Trophoblast cell (in vitro differentiated cells and primary cell): ENCODE data around the gene METTL15.
"Not testable (repeated sequence)": the region's sequence is repeated elsewhere in the genome, so short reads cannot be mapped to it uniquely, and the experiment has no call there.

Experiments
- DNase-seq, 2 donors: peaks; one replicate each; pipeline ENCODE4 v3.0.0-alpha.2; 2016
- H2AFZ ChIP-seq: 2 replicates; pipeline ENCODE4 v1.6.1; 2013; ENCODE audit warnings: low read length, moderate library complexity, mild to moderate bottlenecking; ENCODE audit not compliant: insufficient read depth, poor library complexity
- H2AK5ac ChIP-seq: 2 replicates; pipeline ENCODE4 v1.6.1; 2013; ENCODE audit warnings: mild to moderate bottlenecking, low read length
- H2BK120ac ChIP-seq: 2 replicates; pipeline ENCODE4 v1.6.1; 2013; ENCODE audit warnings: low read length, mild to moderate bottlenecking, moderate library complexity; ENCODE audit not compliant: insufficient read depth, poor library complexity
- H2BK12ac ChIP-seq: 2 replicates; pipeline ENCODE4 v1.6.1; 2013; ENCODE audit warnings: mild to moderate bottlenecking, low read length, moderate library complexity
- H2BK5ac ChIP-seq: 2 replicates; pipeline ENCODE4 v1.6.1; 2013; ENCODE audit warnings: low read length, low read depth, moderate library complexity, mild to moderate bottlenecking; ENCODE audit not compliant: poor library complexity
- H3K14ac ChIP-seq: 2 replicates; pipeline ENCODE4 v1.6.1; 2013; ENCODE audit warnings: mild to moderate bottlenecking, low read length
- H3K18ac ChIP-seq: 2 replicates; pipeline ENCODE4 v1.6.1; 2013; ENCODE audit warnings: mild to moderate bottlenecking, low read length
- H3K23ac ChIP-seq: 2 replicates; pipeline ENCODE4 v1.6.1; 2013; ENCODE audit warnings: low read length
- H3K27ac ChIP-seq: 2 replicates; pipeline ENCODE4 v1.5.1; 2013; ENCODE audit warnings: low read depth, mild to moderate bottlenecking, inconsistent platforms, low read length, moderate library complexity
- H3K27me3 ChIP-seq: 2 replicates; pipeline ENCODE4 v1.6.1; 2013; ENCODE audit warnings: inconsistent platforms, mild to moderate bottlenecking, low read length, moderate library complexity; ENCODE audit not compliant: insufficient read depth
- H3K36me3 ChIP-seq, 2 experiments: 1 replicate in 1 of 2; 2 replicates in 1 of 2; pipeline ENCODE4 v1.6.1; 2013; ENCODE audit warnings: low read length in 2 of 2, mild to moderate bottlenecking in 2 of 2, moderate library complexity in 1 of 2; ENCODE audit not compliant: insufficient read depth in 2 of 2, control insufficient read depth in 1 of 2
- H3K4ac ChIP-seq: 2 replicates; pipeline ENCODE4 v1.6.1; 2013; ENCODE audit warnings: low read depth, mild to moderate bottlenecking, low read length, moderate library complexity
- H3K4me1 ChIP-seq, 2 experiments: 1 replicate in 1 of 2; 2 replicates in 1 of 2; pipeline ENCODE4 v1.6.1; 2013; ENCODE audit warnings: low read length in 2 of 2, mild to moderate bottlenecking in 2 of 2, moderate library complexity in 1 of 2; ENCODE audit not compliant: insufficient read depth in 2 of 2, control insufficient read depth in 1 of 2
- H3K4me2 ChIP-seq: 2 replicates; pipeline ENCODE4 v1.6.1; 2013; ENCODE audit warnings: inconsistent platforms, mild to moderate bottlenecking, low read length, moderate library complexity
- H3K4me3 ChIP-seq: 2 replicates; pipeline ENCODE4 v1.5.1; 2013; ENCODE audit warnings: mild to moderate bottlenecking, low read depth, low read length, inconsistent platforms
- H3K79me1 ChIP-seq: one replicate; pipeline ENCODE4 v1.6.1; 2013; ENCODE audit warnings: low read length
- H3K79me2 ChIP-seq: 2 replicates; pipeline ENCODE4 v1.6.1; 2013; ENCODE audit warnings: low read length, mild to moderate bottlenecking; ENCODE audit not compliant: control insufficient read depth, insufficient read depth, poor library complexity
- H3K9ac ChIP-seq: 2 replicates; pipeline ENCODE4 v1.6.1; 2013; ENCODE audit warnings: mild to moderate bottlenecking, low read length
- H3K9me3 ChIP-seq: 2 replicates; pipeline ENCODE4 v1.6.1; 2013; ENCODE audit warnings: low read depth, mild to moderate bottlenecking, control low read depth, inconsistent platforms, low read length; ENCODE audit not compliant: insufficient read depth
- H4K12ac ChIP-seq: 2 replicates; pipeline ENCODE4 v1.6.1; 2013; ENCODE audit warnings: low read depth, mild to moderate bottlenecking, low read length, moderate library complexity
- H4K8ac ChIP-seq: 2 replicates; pipeline ENCODE4 v1.6.1; 2013; ENCODE audit warnings: low read depth, mild to moderate bottlenecking, low read length, moderate library complexity
- H4K91ac ChIP-seq: one replicate; pipeline ENCODE4 v1.6.1; 2013; ENCODE audit warnings: low read depth, mild to moderate bottlenecking, low read length, moderate library complexity
- WGBS: extraction: QIAGEN DNeasy Blood & Tissue Kit; methylation state at CpG from one replicate; pipeline ENCODE4 v1.1.7; 2013; ENCODE audit warnings: missing lambda C conversion rate; ENCODE audit not compliant: insufficient read length, insufficient coverage; ENCODE audit errors: extremely low coverage; 5-methylcytosine and 5-hydroxymethylcytosine counted together

The METTL15 gene

GRCh38 chr11:28083118-28083517, 25.1 kb upstream of the METTL15 start:
- H3K14ac ChIP-seq, result no peak overlapping the region
- H2AFZ ChIP-seq, result no peak overlapping the region
- H2AK5ac ChIP-seq, result no peak overlapping the region
- H3K4ac ChIP-seq, result no peak overlapping the region
- no peak overlapping the region for H3K23ac ChIP-seq
- no peak overlapping the region for H4K8ac ChIP-seq
- peaks cover 2 to 3% of the 10 kb centered on the region in 2 experiments for H3K36me3 ChIP-seq
- H3K9me3 ChIP-seq, result no peaks in the 10 kb centered on the region
- no peak overlapping the region for H3K4me2 ChIP-seq
- no peak overlapping the region for H4K12ac ChIP-seq
- H3K18ac ChIP-seq, result no peak overlapping the region
- DNase-seq, result no peak
- H3K79me2 ChIP-seq, result no peaks in the 10 kb centered on the region
- H2BK120ac ChIP-seq, result no peak overlapping the region
- no peaks in the 10 kb centered on the region for H3K79me1 ChIP-seq
- H3K27me3 ChIP-seq, result no peaks in the 10 kb centered on the region
- no peak overlapping the region for H2BK5ac ChIP-seq
- no peak overlapping the region for H3K9ac ChIP-seq
- no peaks in the 10 kb centered on the region for H3K4me1 ChIP-seq
- H3K27ac ChIP-seq, result no peak overlapping the region
- H4K91ac ChIP-seq, result no peak overlapping the region
- no peak overlapping the region for H2BK12ac ChIP-seq
- no CpG with 5 or more reads among the region's 1 CpG for WGBS
- H3K4me3 ChIP-seq, result no peak overlapping the region

- Histone ChIP-seq H3K23ac (no peak overlapping the region), H3K4ac (no peak overlapping the region), H4K91ac (no peak overlapping the region), H3K9me3 (no peaks in the 10 kb centered on the region), H2BK5ac (no peak overlapping the region), H3K79me1 (no peaks in the 10 kb centered on the region), H3K14ac (no peak overlapping the region), H2AFZ (no peak overlapping the region), H3K79me2 (no peaks in the 10 kb centered on the region), H3K18ac (no peak overlapping the region), H4K12ac (no peak overlapping the region), H3K36me3 (peaks cover 3 to 4% of the 10 kb centered on the region in 2 experiments), H3K27ac (no peak overlapping the region), H2AK5ac (no peak overlapping the region), H2BK12ac (no peak overlapping the region), H3K4me2 (no peak overlapping the region), H3K27me3 (no peaks in the 10 kb centered on the region), H2BK120ac (no peak overlapping the region), H3K4me1 (no peaks in the 10 kb centered on the region), H3K9ac (no peak overlapping the region), H3K4me3 (no peak overlapping the region), H4K8ac (no peak overlapping the region)
- peak in 1 of 2 donors; percentile 17 for DNase-seq
- no CpG with 5 or more reads among the region's 1 CpG for WGBS
These were observed 21.6 kb upstream of the METTL15 start for GRCh38 chr11:28086569-28086968.

GRCh38 chr11:28087192-28087591, 21.0 kb upstream of the METTL15 start:
- H3K18ac ChIP-seq, H3K14ac ChIP-seq, H2BK12ac ChIP-seq, H2AFZ ChIP-seq, H3K9ac ChIP-seq, H3K79me2 ChIP-seq, H3K79me1 ChIP-seq, H3K4me3 ChIP-seq, H3K9me3 ChIP-seq, H4K8ac ChIP-seq, H3K27me3 ChIP-seq, H4K12ac ChIP-seq, H3K4me2 ChIP-seq, H4K91ac ChIP-seq, DNase-seq, H3K4ac ChIP-seq, H3K36me3 ChIP-seq, H2AK5ac ChIP-seq, H3K4me1 ChIP-seq, H3K27ac ChIP-seq, H3K23ac ChIP-seq, H2BK5ac ChIP-seq, H2BK120ac ChIP-seq: not testable (repeated sequence)
- WGBS, result no CpG with 5 or more reads among the region's 1 CpG

- H3K4ac ChIP-seq, H3K36me3 ChIP-seq, H3K14ac ChIP-seq, H3K79me1 ChIP-seq, H3K27ac ChIP-seq, H3K9ac ChIP-seq, H4K91ac ChIP-seq, H4K8ac ChIP-seq, H3K23ac ChIP-seq, DNase-seq, H2BK12ac ChIP-seq, H3K27me3 ChIP-seq, H3K79me2 ChIP-seq, H3K9me3 ChIP-seq, H2AK5ac ChIP-seq, H3K18ac ChIP-seq, H3K4me1 ChIP-seq, H4K12ac ChIP-seq, H3K4me2 ChIP-seq, H3K4me3 ChIP-seq, H2BK5ac ChIP-seq, H2BK120ac ChIP-seq, H2AFZ ChIP-seq: not testable (repeated sequence)
- no CpG with 5 or more reads among the region's 3 CpGs for WGBS
These were observed 20.5 kb upstream of the METTL15 start for GRCh38 chr11:28087693-28088092.
